ENCODE measurements around the gene KLC1.
A peak's percentile ranks its signal among the peaks of the same experiment; 100 is the strongest.

Gene KLC1

DNA sequence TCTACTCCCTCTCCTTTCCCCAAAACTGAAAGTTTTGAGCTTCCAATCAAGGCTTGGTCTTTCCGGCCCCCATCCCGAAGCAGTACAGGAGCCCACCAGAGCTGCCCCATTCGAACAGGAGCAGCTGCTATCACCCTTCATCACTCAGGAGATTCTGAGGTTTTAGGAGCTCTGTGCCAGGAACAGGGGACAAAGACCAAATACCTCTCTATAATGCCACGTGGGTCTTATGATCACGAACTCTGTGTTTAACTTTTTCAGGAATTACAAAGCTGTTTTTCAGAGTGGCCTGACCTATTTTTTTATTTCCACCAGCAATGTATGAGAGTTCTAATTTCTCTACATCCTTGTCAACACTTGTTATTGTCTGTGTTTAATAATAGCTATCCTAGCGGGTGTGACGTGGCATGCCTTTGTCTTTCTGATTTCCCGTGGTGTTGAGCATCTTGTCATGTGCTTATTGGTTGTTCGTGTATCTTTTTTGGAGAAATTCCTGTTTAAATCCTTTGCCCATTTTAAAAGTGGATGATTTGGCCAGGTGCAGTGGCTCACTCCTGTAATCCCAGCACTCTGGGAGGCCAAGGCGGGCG, 44.6 kb upstream of the KLC1 start:
- Histone ChIP-seq H3K23ac (ENCODE audit: low read depth, low read length, poor library complexity) (no peak overlapping the region), H2BK15ac (ENCODE audit: low read length) (no peak overlapping the region), H2BK5ac (ENCODE audit: low read length) (no peak overlapping the region), H2AK5ac (ENCODE audit: low read depth, low read length) (no peak overlapping the region), H3K4ac (ENCODE audit: low read length) (no peak overlapping the region), H3K36me3 (replicated peaks in 1 of 2; ENCODE audit: control insufficient read depth in 2 of 2, insufficient read depth in 2 of 2, low read length in 2 of 2) (peaks cover 4 to 58% of the 10 kb centered on the region in 2 donors), H4K8ac (ENCODE audit: low read depth, low read length) (no peak overlapping the region), H3K4me3 (ENCODE audit: low read length in 2 of 2) (no peak overlapping the region), H3K14ac (ENCODE audit: low read length) (no peak overlapping the region), H3K27me3 (ENCODE audit: control insufficient read depth in 3 of 3, insufficient read depth in 3 of 3, low read depth in 1 of 3, low read length in 3 of 3) (no peaks in the 10 kb centered on the region), H3K18ac (ENCODE audit: low read length) (no peak overlapping the region), H3K4me1 (ENCODE audit: control insufficient read depth in 2 of 2, insufficient read depth in 1 of 2, low read depth in 1 of 2, low read length in 2 of 2) (no peaks in the 10 kb centered on the region), H2AFZ (ENCODE audit: low read length) (no peak overlapping the region), H3K9ac (ENCODE audit: low read depth, low read length, poor library complexity) (no peak overlapping the region), H2BK12ac (ENCODE audit: low read length) (no peak overlapping the region), H3K9me3 (replicated peaks in 1 of 2; ENCODE audit: control insufficient read depth in 2 of 2, insufficient read depth in 1 of 2, low read depth in 1 of 2, low read length in 2 of 2) (no peaks in the 10 kb centered on the region), H3K27ac (replicated peaks; ENCODE audit: low read length) (no peak overlapping the region), H2BK120ac (ENCODE audit: low read depth, low read length) (no peak overlapping the region), H3K4me2 (ENCODE audit: insufficient read depth, low read length, poor library complexity, severe bottlenecking) (no peak overlapping the region), H4K91ac (ENCODE audit: low read depth, low read length, poor library complexity) (no peak overlapping the region), H3K79me1 (ENCODE audit: low read depth, low read length) (peaks cover 3% of the 10 kb centered on the region)
- WGBS, 2 donors (ENCODE audit: extremely low coverage in 2 of 2, insufficient read length in 2 of 2, insufficient replicate concordance in 1 of 2) = no CpG with 5 or more reads among the region's 11 CpGs
- DNase-seq (ENCODE audit: low spot score) = no peak

DNA sequence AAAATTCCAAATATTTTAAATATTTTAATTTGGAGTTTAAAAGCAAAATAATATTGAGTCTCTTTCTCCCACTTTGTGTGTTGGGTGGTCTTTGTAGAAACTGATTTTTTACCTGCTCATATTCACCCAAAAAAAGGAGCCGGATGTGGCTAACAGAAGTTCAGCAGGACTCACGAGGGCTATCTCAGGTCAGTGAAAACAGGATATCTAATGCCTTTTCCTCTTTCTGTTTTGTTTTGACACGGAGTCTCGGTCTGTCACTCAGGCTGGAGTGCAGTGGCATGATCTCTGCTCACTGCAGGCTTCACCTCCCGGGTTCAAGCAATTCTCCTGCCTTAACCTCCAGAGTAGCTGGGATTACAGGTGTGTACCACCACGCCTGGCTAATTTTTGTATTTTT, 35.4 kb upstream of the KLC1 start:
- Histone ChIP-seq H2AFZ (ENCODE audit: low read length) (no peak overlapping the region), H2BK15ac (ENCODE audit: low read length) (no peak overlapping the region), H2AK5ac (ENCODE audit: low read depth, low read length) (no peak overlapping the region), H3K4me1 (ENCODE audit: control insufficient read depth in 2 of 2, insufficient read depth in 1 of 2, low read depth in 1 of 2, low read length in 2 of 2) (peaks cover 7 to 13% of the 10 kb centered on the region in 2 donors), H3K36me3 (replicated peaks in 1 of 2; ENCODE audit: control insufficient read depth in 2 of 2, insufficient read depth in 2 of 2, low read length in 2 of 2) (peaks cover 9 to 33% of the 10 kb centered on the region in 2 donors), H3K4me3 (ENCODE audit: low read length in 2 of 2) (no peak overlapping the region), H3K9me3 (replicated peaks in 1 of 2; ENCODE audit: control insufficient read depth in 2 of 2, insufficient read depth in 1 of 2, low read depth in 1 of 2, low read length in 2 of 2) (no peaks in the 10 kb centered on the region), H3K27ac (replicated peaks; ENCODE audit: low read length) (peak overlapping the region; percentile 97), H3K4me2 (ENCODE audit: insufficient read depth, low read length, poor library complexity, severe bottlenecking) (no peak overlapping the region), H3K27me3 (ENCODE audit: control insufficient read depth in 3 of 3, insufficient read depth in 3 of 3, low read depth in 1 of 3, low read length in 3 of 3) (no peaks in the 10 kb centered on the region), H2BK5ac (ENCODE audit: low read length) (no peak overlapping the region), H3K79me1 (ENCODE audit: low read depth, low read length) (no peaks in the 10 kb centered on the region), H2BK120ac (ENCODE audit: low read depth, low read length) (no peak overlapping the region), H3K9ac (ENCODE audit: low read depth, low read length, poor library complexity) (no peak overlapping the region), H3K18ac (ENCODE audit: low read length) (no peak overlapping the region), H4K91ac (ENCODE audit: low read depth, low read length, poor library complexity) (no peak overlapping the region), H3K23ac (ENCODE audit: low read depth, low read length, poor library complexity) (no peak overlapping the region), H4K8ac (ENCODE audit: low read depth, low read length) (no peak overlapping the region), H2BK12ac (ENCODE audit: low read length) (no peak overlapping the region), H3K4ac (ENCODE audit: low read length) (no peak overlapping the region), H3K14ac (ENCODE audit: low read length) (no peak overlapping the region)
- no CpG with 5 or more reads among the region's 6 CpGs for WGBS, 2 donors (ENCODE audit: extremely low coverage in 2 of 2, insufficient read length in 2 of 2, insufficient replicate concordance in 1 of 2)
- no peak for DNase-seq (ENCODE audit: low spot score)

DNA sequence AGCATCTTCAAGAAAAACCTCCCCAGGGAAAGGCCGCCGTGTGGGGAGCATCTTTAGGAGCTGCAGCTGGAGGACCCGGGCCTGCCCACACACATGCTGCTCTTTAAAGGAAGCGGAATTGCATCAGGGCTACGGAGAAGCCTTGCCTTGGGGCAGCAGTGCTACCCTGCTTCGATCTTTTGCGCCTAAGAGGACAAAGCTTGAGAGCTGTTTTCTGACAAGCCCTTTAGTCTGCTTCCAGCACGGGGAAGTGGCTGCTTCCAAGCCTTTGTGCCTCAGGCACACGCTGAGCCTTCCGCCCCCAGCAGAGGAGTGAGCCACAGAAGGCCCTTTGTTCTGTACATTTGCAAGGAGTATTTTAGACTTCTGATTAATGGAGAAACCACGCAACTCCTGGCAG, 34.7 kb upstream of the KLC1 start:
- H3K9me3 ChIP-seq (replicated peaks in 1 of 2; ENCODE audit: control insufficient read depth in 2 of 2, insufficient read depth in 1 of 2, low read depth in 1 of 2, low read length in 2 of 2) = no peaks in the 10 kb centered on the region
- H2BK5ac ChIP-seq (ENCODE audit: low read length) = no peak overlapping the region
- H4K8ac ChIP-seq (ENCODE audit: low read depth, low read length) = no peak overlapping the region
- no peak overlapping the region for H4K91ac ChIP-seq (ENCODE audit: low read depth, low read length, poor library complexity)
- no peak overlapping the region for H2BK12ac ChIP-seq (ENCODE audit: low read length)
- H3K4me2 ChIP-seq (ENCODE audit: insufficient read depth, low read length, poor library complexity, severe bottlenecking) = no peak overlapping the region
- no peaks in the 10 kb centered on the region for H3K27me3 ChIP-seq (ENCODE audit: control insufficient read depth in 3 of 3, insufficient read depth in 3 of 3, low read depth in 1 of 3, low read length in 3 of 3)
- H3K9ac ChIP-seq (ENCODE audit: low read depth, low read length, poor library complexity) = no peak overlapping the region
- H3K4ac ChIP-seq (ENCODE audit: low read length) = no peak overlapping the region
- H3K36me3 ChIP-seq (replicated peaks in 1 of 2; ENCODE audit: control insufficient read depth in 2 of 2, insufficient read depth in 2 of 2, low read length in 2 of 2) = peaks cover 5 to 26% of the 10 kb centered on the region in 2 donors
- no peak overlapping the region for H3K14ac ChIP-seq (ENCODE audit: low read length)
- H3K79me1 ChIP-seq (ENCODE audit: low read depth, low read length) = no peaks in the 10 kb centered on the region
- H2BK15ac ChIP-seq (ENCODE audit: low read length) = no peak overlapping the region
- H2BK120ac ChIP-seq (ENCODE audit: low read depth, low read length) = no peak overlapping the region
- H3K4me1 ChIP-seq (ENCODE audit: control insufficient read depth in 2 of 2, insufficient read depth in 1 of 2, low read depth in 1 of 2, low read length in 2 of 2) = peaks cover 7 to 13% of the 10 kb centered on the region in 2 donors
- H3K23ac ChIP-seq (ENCODE audit: low read depth, low read length, poor library complexity) = no peak overlapping the region
- peak overlapping the region; percentile 97 for H3K27ac ChIP-seq (replicated peaks; ENCODE audit: low read length)
- H2AK5ac ChIP-seq (ENCODE audit: low read depth, low read length) = no peak overlapping the region
- peak overlapping the region; percentile 83 for H3K18ac ChIP-seq (ENCODE audit: low read length)
- no CpG with 5 or more reads among the region's 11 CpGs for WGBS, 2 donors (ENCODE audit: extremely low coverage in 2 of 2, insufficient read length in 2 of 2, insufficient replicate concordance in 1 of 2)
- H3K4me3 ChIP-seq (ENCODE audit: low read length in 2 of 2) = peak overlapping the region in 1 of 2 donors; percentile 16
- peak; percentile 71 for DNase-seq (ENCODE audit: low spot score)
- peak overlapping the region; percentile 70 for H2AFZ ChIP-seq (ENCODE audit: low read length)

- Histone ChIP-seq H3K18ac (ENCODE audit: low read length) (no peak overlapping the region), H3K9ac (ENCODE audit: low read depth, low read length, poor library complexity) (no peak overlapping the region), H3K4ac (ENCODE audit: low read length) (no peak overlapping the region), H2AFZ (ENCODE audit: low read length) (no peak overlapping the region), H3K4me3 (ENCODE audit: low read length in 2 of 2) (no peak overlapping the region), H2BK120ac (ENCODE audit: low read depth, low read length) (no peak overlapping the region), H2BK5ac (ENCODE audit: low read length) (no peak overlapping the region), H3K23ac (ENCODE audit: low read depth, low read length, poor library complexity) (no peak overlapping the region), H3K79me1 (ENCODE audit: low read depth, low read length) (no peaks in the 10 kb centered on the region), H3K9me3 (replicated peaks in 1 of 2; ENCODE audit: control insufficient read depth in 2 of 2, insufficient read depth in 1 of 2, low read depth in 1 of 2, low read length in 2 of 2) (no peaks in the 10 kb centered on the region), H3K36me3 (replicated peaks in 1 of 2; ENCODE audit: control insufficient read depth in 2 of 2, insufficient read depth in 2 of 2, low read length in 2 of 2) (peaks cover 0 to 10% of the 10 kb centered on the region in 2 donors), H2BK12ac (ENCODE audit: low read length) (no peak overlapping the region), H2BK15ac (ENCODE audit: low read length) (no peak overlapping the region), H3K4me2 (ENCODE audit: insufficient read depth, low read length, poor library complexity, severe bottlenecking) (no peak overlapping the region), H4K8ac (ENCODE audit: low read depth, low read length) (no peak overlapping the region), H3K4me1 (ENCODE audit: control insufficient read depth in 2 of 2, insufficient read depth in 1 of 2, low read depth in 1 of 2, low read length in 2 of 2) (peaks cover 7 to 13% of the 10 kb centered on the region in 2 donors), H2AK5ac (ENCODE audit: low read depth, low read length) (no peak overlapping the region), H3K27me3 (ENCODE audit: control insufficient read depth in 3 of 3, insufficient read depth in 3 of 3, low read depth in 1 of 3, low read length in 3 of 3) (no peaks in the 10 kb centered on the region), H4K91ac (ENCODE audit: low read depth, low read length, poor library complexity) (no peak overlapping the region), H3K14ac (ENCODE audit: low read length) (no peak overlapping the region), H3K27ac (replicated peaks; ENCODE audit: low read length) (no peak overlapping the region)
- DNase-seq (ENCODE audit: low spot score) = no peak
- WGBS, 2 donors (ENCODE audit: extremely low coverage in 2 of 2, insufficient read length in 2 of 2, insufficient replicate concordance in 1 of 2) = no CpG with 5 or more reads among the region's 10 CpGs
Measured at GRCh38 chr14:103597623-103598377, 31.2 kb upstream of the KLC1 start.

All from neuronal stem cell (in vitro differentiated cells).